CD14-positive monocyte (primary cell): ENCODE results near the gene PTPRN2. TPM values are rescaled to one million over a fixed set of nuclear protein-coding genes. Genes with fewer than 3 reads are reported as not detected.

Source experiments
- DNase-seq, 3 donors: peaks; one replicate each; pipeline ENCODE4 v3.0.0-alpha.2; 2011 to 2022
- H2AFZ ChIP-seq: 2 replicates; pipeline ENCODE4 v1.6.0; 2012; ENCODE audit warnings: mild to moderate bottlenecking, low read depth, low read length, inconsistent platforms; ENCODE audit not compliant: insufficient read depth, poor library complexity, severe bottlenecking
- H3K27ac ChIP-seq, 2 donors: 1 replicate in 1 of 2; 2 replicates in 1 of 2; pipeline ENCODE4 v1.5.1; 2012 to 2013; ENCODE audit warnings: low read length in 2 of 2, control low read depth in 1 of 2, inconsistent platforms in 1 of 2, low read depth in 1 of 2, mild to moderate bottlenecking in 1 of 2
- H3K27me3 ChIP-seq, 2 donors: one replicate each; pipeline versions ENCODE4 v1.6.0 to v1.6.1; 2011 to 2013; ENCODE audit warnings: low read length in 2 of 2; ENCODE audit not compliant: control insufficient read depth in 2 of 2, insufficient read depth in 2 of 2
- H3K36me3 ChIP-seq, 2 donors: replicated peaks in 1 of 2; 1 replicate in 1 of 2; 2 replicates in 1 of 2; pipeline versions ENCODE4 v1.5.1 to v1.6.1; 2012 to 2013; ENCODE audit warnings: low read length in 2 of 2, control low read depth in 1 of 2, inconsistent platforms in 1 of 2, mild to moderate bottlenecking in 1 of 2; ENCODE audit not compliant: insufficient read depth in 2 of 2, control insufficient read depth in 1 of 2
- H3K4me1 ChIP-seq, 2 donors: 1 replicate in 1 of 2; 2 replicates in 1 of 2; pipeline versions ENCODE4 v1.5.1 to v1.6.1; 2012 to 2013; ENCODE audit warnings: low read length in 2 of 2, control low read depth in 1 of 2, inconsistent platforms in 1 of 2, mild to moderate bottlenecking in 1 of 2, moderate library complexity in 1 of 2; ENCODE audit not compliant: insufficient read depth in 2 of 2, control insufficient read depth in 1 of 2
- H3K4me2 ChIP-seq: replicated peaks from 2 replicates; pipeline ENCODE3; 2012; ENCODE audit warnings: low read length, moderate library complexity, mild to moderate bottlenecking; ENCODE audit not compliant: poor library complexity, severe bottlenecking; ENCODE audit errors: extremely low read depth
- H3K4me3 ChIP-seq, 3 experiments: fragments of 200-600 bp in 1 of 3; sonication (generic) in 1 of 3; replicated peaks in 1 of 3; 1 replicate in 2 of 3; 2 replicates in 1 of 3; pipeline ENCODE4 v1.5.1; 2011 to 2013; ENCODE audit warnings: low read length in 3 of 3, mild to moderate bottlenecking in 3 of 3, control low read depth in 2 of 3, low read depth in 2 of 3, inconsistent platforms in 1 of 3, moderate library complexity in 1 of 3
- H3K79me2 ChIP-seq: 2 replicates; pipeline ENCODE4 v1.6.0; 2012; ENCODE audit warnings: mild to moderate bottlenecking, control low read depth, inconsistent platforms, low read length, moderate library complexity; ENCODE audit not compliant: insufficient read depth
- H3K9ac ChIP-seq: 2 replicates; pipeline ENCODE4 v1.6.0; 2017; ENCODE audit warnings: low read length, mild to moderate bottlenecking; ENCODE audit not compliant: insufficient read depth, poor library complexity, severe bottlenecking
- H3K9me3 ChIP-seq, 2 donors: replicated peaks in 1 of 2; 1 replicate in 1 of 2; 2 replicates in 1 of 2; pipeline versions ENCODE4 v1.5.1 to v1.6.1; 2012 to 2013; ENCODE audit warnings: low read length in 2 of 2, control low read depth in 1 of 2; ENCODE audit not compliant: control insufficient read depth in 1 of 2, insufficient read depth in 1 of 2
- H4K20me1 ChIP-seq: 2 replicates; pipeline ENCODE4 v1.6.0; 2012; ENCODE audit warnings: mild to moderate bottlenecking, low read length, control low read depth, moderate library complexity; ENCODE audit not compliant: insufficient read depth
- H3K27ac Mint-ChIP-seq, 7 donors: one replicate each; pipeline ENCODE4 v1.8.0; 2020; ENCODE audit warnings: mild to moderate bottlenecking in 7 of 7, mixed read lengths in 7 of 7, moderate library complexity in 6 of 7, inconsistent platforms in 2 of 7
- H3K27me3 Mint-ChIP-seq, 3 donors: one replicate each; pipeline ENCODE4 v1.8.0; 2021 to 2022; ENCODE audit warnings: low read depth in 3 of 3, mild to moderate bottlenecking in 3 of 3, mixed read lengths in 3 of 3, moderate library complexity in 3 of 3, inconsistent platforms in 1 of 3
- H3K36me3 Mint-ChIP-seq, 2 donors: one replicate each; pipeline ENCODE4 v1.8.0; 2020; ENCODE audit warnings: mixed read lengths in 2 of 2, inconsistent platforms in 1 of 2, mild to moderate bottlenecking in 1 of 2
- H3K4me1 Mint-ChIP-seq: one replicate; pipeline ENCODE4 v1.8.0; 2020; ENCODE audit warnings: mild to moderate bottlenecking, mixed read lengths
- H3K4me3 Mint-ChIP-seq, 2 donors: one replicate each; pipeline ENCODE4 v1.8.0; 2020; ENCODE audit warnings: mild to moderate bottlenecking in 2 of 2, mixed read lengths in 2 of 2, moderate library complexity in 1 of 2
- H3K9me3 Mint-ChIP-seq, 7 donors: one replicate each; pipeline ENCODE4 v1.8.0; 2020 to 2022; ENCODE audit warnings: mixed read lengths in 7 of 7, mild to moderate bottlenecking in 6 of 7, moderate library complexity in 6 of 7, inconsistent platforms in 2 of 7
- CTCF ChIP-seq: fragments of 200-600 bp; IDR thresholded peaks from one replicate; pipeline ENCODE4 v1.8.0; 2022; ENCODE audit warnings: antibody characterized with exemption, mild to moderate bottlenecking
- WGBS: methylation state at CpG from one replicate; pipeline ENCODE4 v1.1.5; 2013; ENCODE audit warnings: missing lambda C conversion rate; ENCODE audit not compliant: insufficient coverage; 5-methylcytosine and 5-hydroxymethylcytosine counted together
- intact Hi-C, 2 donors: fragments of 100-400 bp; cut with micrococcal nuclease; formaldehyde crosslinking; loops; one replicate each; pipeline versions ENCODE4 v1.15.0 to v1.15.1; 2023
- polyA plus RNA-seq, 3 donors: library from polyadenylated mRNA; depleted of rRNA in 1 of 3; unstranded in 2 of 3; stranded (reverse) in 1 of 3; fragments of 300-500 nt in 2 of 3; fragments of >200 nt in 1 of 3; fragmentation: Illumina TruSeq in 2 of 3; gene quantifications; 1 replicate in 2 of 3; 2 replicates in 1 of 3; pipeline ENCODE4 v1.2.3, GENCODE V29; 2012 to 2021

Gene PTPRN2
- polyA plus RNA-seq, 3 donors, result 0.25 to 1.4 (median 0.97) TPM

- TF ChIP-seq CTCF, result no peak
- Mint-ChIP-seq H3K4me3 (no peak overlapping the region), H3K36me3 (no peaks in the 10 kb centered on the region), H3K9me3 (peaks cover 2 to 13% (median 7%) of the 10 kb centered on the region in 7 donors), H3K27me3 (peaks cover 1 to 4% (median 3%) of the 10 kb centered on the region in 3 donors), H3K4me1 (no peaks in the 10 kb centered on the region), H3K27ac (peak overlapping the region in 1 of 7 donors; percentile 73)
- Histone ChIP-seq H3K4me3 (no peak overlapping the region), H3K27ac (no peak overlapping the region), H3K79me2 (no peaks in the 10 kb centered on the region), H3K9ac (no peak overlapping the region), H3K4me2 (no peak overlapping the region), H3K36me3 (no peaks in the 10 kb centered on the region), H3K9me3 (no peaks in the 10 kb centered on the region), H3K27me3 (no peaks in the 10 kb centered on the region), H4K20me1 (no peaks in the 10 kb centered on the region), H3K4me1 (no peaks in the 10 kb centered on the region), H2AFZ (no peak overlapping the region)
- no peak for DNase-seq
- WGBS, result 69% methylated on average over 24 of the region's 25 CpGs
- intact Hi-C loops, result no loop called here
Measured at GRCh38 chr7:158444501-158445420, 142.9 kb downstream of the PTPRN2 start.

- Mint-ChIP-seq H3K4me3 (no peak overlapping the region), H3K27ac (no peak overlapping the region), H3K9me3 (peaks cover 2 to 13% (median 7%) of the 10 kb centered on the region in 7 donors), H3K36me3 (no peaks in the 10 kb centered on the region), H3K4me1 (no peaks in the 10 kb centered on the region), H3K27me3 (peaks cover 4 to 6% (median 5%) of the 10 kb centered on the region in 3 donors)
- Histone ChIP-seq H3K4me1 (no peaks in the 10 kb centered on the region), H4K20me1 (no peaks in the 10 kb centered on the region), H3K27ac (no peak overlapping the region), H3K9ac (no peak overlapping the region), H3K9me3 (no peaks in the 10 kb centered on the region), H3K27me3 (no peaks in the 10 kb centered on the region), H3K79me2 (no peaks in the 10 kb centered on the region), H3K4me2 (no peak overlapping the region), H3K4me3 (no peak overlapping the region), H3K36me3 (no peaks in the 10 kb centered on the region), H2AFZ (no peak overlapping the region)
- no peak for TF ChIP-seq CTCF
- no peak for DNase-seq
- WGBS, result 91% methylated on average over 18 of the region's 19 CpGs
- intact Hi-C loops, result no loop called here
Measured at GRCh38 chr7:158443688-158444483, 143.7 kb downstream of the PTPRN2 start.
